ENCODE data around the gene TM4SF18.
"Not testable (repeated sequence)": the region's sequence is repeated elsewhere in the genome, so short reads cannot be mapped to it uniquely, and the experiment has no call there.

TM4SF18 gene

DNA sequence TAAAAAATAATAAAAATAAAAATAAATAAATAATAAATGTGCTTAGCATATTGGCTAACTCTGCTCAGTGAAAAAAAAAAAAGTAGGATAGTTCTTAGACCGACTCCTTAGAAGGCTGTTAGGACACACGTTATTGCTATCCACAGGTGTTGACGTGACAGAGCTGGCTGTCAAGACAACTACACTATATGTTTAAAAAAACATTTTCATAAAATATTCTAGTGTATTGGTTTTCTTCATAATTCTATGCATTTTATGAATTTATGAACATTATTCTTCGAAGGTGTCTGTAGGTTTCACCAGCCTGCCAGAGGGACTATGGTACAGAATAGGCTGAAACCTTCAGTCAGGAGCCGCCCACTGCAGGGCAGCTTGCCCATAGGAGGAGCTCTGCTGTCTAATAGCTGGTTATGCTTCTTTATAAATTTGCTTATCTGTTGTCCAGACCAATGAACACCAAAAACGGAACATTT, 34.8 kb upstream of the TM4SF18 start:
- DNase-seq: no peak

DNA sequence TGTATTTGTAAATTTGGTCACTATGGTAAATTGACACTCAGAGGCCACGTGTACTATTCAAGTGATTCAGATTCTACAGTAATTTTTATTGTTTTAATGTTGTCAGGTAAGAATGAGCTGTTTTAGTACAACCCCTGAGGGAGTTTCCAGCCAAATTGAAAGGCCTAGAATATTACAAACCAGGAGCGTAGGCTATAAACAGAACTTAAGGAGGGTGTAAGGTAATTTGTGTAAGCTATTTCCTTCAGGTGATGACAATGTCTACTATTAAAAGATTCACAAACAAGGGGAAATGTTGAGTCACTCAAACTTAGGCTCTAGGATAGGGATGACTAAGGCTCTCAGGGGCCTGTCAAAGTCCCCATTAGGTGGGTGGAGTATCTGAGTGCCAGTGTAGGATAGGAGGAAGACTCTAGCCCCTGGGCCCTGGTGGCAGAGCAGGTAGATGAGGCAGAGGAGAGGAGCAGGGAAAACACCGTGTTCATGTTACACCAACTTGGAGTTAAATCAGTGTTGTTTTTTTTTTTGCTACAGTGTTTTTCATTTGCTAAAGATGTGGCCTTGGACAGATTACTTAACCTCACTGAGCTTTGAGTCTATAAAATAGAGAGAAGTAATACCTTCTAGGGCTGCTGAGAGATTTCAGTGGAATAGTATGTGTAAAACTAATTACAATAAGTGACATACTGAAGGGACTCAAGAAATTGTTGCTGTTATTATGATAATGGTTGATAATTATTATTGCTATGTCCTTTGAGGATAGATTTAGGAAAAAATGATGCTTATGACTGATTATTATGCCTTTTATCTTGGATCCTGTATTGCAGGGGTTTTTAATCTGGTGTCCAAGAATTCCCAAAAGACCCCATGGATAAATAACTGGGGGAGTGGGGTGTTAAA, 33.8 kb upstream of the TM4SF18 start:
- no peak for DNase-seq

DNA sequence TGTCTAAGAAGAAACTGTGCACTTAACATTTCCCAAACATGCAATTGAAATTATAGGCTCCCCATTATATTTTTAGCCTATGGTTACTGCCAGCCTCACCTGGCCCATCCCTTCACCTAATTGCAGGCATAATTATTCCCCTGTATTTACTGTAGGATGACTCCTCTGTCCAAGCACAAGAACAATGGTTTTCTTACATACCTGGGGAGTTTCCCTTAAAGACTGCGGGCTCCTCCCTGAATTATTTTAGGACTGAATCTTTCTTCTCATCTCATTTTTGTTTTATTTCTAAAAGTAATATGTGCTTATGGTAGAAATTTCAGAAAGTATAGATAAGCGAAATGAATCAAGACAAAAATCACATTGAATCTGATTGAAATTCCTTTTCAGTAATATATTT, 32.6 kb upstream of the TM4SF18 start:
- DNase-seq: no peak

DNA sequence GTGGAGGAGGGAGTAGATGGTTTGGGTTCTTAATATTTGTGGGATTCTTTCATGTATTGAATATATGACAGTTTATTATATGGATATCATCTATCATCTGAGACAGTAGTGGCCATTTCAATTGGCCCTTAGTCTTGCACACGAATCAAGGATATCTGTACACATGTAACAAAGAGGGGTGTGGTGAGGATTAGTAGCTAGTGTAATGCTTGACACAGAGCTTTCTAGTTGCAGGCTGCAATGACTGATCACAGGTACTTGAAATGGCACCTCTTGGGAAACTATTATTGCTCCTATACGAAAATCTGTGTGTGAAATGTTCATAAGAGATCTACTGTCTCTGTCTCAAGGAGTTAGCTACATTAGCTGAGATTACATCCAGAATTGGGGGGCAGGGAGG, 31.2 kb upstream of the TM4SF18 start:
- no peak for DNase-seq

DNA sequence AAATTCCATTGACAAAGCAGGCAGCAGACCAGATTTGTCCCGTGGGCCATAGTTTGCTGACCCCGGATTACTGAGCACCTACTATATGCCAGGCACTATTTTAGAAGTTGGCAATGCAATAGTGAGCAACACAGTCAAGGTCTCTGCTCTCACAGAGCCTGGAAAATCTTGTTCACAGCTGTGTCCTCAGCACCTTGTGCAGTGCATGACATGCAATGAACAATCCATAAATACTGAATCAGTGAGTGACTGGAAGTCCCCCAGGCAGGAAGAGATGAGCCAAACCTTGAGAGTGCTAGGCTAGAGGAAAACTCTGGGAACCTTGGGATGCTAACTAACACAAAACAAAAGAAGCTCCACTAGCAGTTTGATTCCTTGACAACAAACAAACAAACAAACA, 29.6 kb upstream of the TM4SF18 start:
- DNase-seq: no peak

DNA sequence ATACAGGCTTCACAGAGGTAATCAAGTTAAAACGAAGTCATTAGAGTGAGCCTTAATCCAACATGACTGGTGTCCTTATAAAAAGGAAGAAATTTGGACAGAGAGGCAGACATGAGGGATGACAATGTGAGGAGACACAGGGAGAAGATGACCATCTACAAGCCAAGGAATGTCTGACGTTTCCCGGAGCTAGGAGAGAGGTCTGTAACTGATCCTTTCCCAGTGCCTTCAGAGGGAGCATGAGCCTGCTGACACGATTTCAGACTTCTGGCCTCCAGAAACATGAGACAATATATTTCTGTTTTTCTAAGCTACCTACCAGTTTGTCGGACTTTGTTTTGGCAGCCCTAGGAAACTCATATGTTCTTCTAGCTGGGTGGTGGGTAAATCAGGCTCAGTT, 28.9 kb upstream of the TM4SF18 start:
- no peak for DNase-seq

DNA sequence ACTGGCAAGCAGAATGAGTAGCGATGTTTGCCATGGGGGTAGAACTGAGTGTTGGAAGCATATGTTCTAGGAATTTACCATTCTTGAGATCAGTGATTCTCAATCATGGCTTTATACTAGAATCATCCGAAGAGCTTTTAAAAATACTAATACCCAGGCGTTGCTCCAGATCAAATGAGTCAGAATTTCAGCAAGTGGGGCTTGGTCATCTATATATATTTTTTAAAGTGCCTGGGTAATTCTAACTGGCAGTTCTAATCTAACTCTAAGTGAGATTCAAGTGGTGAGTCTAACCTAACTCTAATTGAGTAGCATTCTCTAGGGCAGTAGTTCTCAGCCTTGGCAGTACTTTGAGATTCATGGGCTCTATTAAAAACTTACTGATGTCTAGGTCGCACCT, 23.2 kb upstream of the TM4SF18 start:
- no peak for DNase-seq

DNA sequence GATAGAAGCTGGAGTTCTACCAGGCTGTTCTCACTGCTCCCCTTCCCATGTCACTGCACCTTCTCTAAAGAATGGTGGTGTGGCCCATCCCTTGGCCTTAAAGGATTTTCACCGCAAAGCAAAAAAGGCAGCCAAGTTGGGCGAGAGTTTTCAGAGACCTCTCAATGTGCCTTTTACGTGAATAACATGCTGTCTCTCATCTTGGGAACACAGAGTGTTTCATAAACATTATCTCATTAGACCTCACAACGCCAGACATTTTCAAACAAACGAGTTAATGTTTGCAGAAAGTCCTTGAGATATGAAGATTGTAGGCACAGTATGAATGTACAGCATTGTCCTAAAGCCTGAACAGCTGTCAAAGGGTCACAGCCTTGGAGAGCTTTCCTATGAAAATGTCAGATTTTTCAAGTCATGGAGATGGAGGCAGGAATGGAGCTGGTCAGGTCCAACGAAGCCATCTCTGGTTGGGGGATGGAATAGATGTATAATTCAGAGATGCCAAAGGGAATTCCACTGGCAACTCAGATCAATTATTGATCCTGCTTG, 22.7 kb upstream of the TM4SF18 start:
- DNase-seq: no peak

DNA sequence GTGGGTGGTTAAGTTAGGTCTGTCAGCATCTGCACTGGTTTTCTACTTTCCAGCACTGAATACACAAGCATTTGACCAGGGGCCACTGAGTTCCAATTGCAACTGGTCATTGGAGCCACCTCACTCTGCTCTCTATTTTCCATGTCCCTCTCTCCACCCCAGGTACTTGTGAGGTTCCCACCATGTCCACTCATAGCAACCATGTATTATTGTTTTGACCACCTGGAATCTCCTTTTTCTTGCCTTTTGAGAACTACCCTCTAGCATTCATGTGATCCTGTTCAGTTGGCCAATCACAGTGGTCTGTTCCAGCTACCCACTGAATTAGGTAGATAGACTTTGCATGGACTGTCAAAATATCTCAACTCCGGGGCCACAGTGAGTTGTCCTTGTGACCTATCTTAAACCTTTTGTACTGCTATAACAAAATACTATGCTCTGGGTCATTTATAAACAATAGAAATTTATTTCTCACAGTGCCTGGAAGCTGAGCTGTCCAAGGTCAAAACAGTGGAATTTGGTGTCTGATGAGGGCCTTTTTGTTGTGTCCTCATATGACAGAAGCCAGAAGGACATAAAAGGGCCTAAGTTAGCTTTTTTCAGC, 20.2 kb upstream of the TM4SF18 start:
- DNase-seq: no peak

DNA sequence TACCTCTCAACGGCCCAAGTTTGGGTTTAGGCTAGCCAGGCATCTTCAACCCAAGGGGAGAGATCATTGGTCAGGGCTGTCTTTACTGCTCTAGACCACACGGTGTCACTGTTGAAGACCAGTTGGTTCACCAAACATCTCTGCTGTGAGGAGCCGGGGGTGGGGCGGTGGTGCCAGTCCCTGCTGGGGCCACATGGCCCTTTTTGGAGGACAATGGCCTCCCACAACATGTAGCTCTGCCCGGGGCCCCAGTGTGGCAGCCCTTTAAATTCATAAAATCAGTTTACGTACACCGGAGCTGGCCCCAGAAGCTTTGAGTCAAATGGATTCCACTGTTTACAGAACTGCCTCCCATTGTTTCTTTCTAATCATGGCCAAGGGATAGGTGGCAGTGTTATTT, 19.1 kb upstream of the TM4SF18 start:
- peak; percentile 4 for DNase-seq

DNA sequence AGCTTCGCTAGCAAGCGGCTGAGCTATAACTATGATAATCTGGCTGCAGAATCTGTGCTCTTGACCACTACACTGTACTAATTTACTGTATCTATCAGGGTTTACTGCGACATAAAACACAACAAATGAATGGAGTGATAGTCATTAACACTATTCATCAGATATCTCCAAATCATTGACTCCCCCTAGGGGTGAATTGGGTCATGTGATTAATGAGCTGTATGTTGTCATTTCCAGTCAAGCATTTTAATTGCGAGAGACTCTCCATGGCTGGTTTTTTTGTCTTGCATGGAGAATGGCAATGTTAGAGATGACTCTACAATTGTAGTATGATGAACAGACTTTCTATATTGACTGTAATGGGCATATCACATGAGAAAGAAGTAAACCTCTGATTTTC, 10.5 kb upstream of the TM4SF18 start:
- DNase-seq: no peak

DNA sequence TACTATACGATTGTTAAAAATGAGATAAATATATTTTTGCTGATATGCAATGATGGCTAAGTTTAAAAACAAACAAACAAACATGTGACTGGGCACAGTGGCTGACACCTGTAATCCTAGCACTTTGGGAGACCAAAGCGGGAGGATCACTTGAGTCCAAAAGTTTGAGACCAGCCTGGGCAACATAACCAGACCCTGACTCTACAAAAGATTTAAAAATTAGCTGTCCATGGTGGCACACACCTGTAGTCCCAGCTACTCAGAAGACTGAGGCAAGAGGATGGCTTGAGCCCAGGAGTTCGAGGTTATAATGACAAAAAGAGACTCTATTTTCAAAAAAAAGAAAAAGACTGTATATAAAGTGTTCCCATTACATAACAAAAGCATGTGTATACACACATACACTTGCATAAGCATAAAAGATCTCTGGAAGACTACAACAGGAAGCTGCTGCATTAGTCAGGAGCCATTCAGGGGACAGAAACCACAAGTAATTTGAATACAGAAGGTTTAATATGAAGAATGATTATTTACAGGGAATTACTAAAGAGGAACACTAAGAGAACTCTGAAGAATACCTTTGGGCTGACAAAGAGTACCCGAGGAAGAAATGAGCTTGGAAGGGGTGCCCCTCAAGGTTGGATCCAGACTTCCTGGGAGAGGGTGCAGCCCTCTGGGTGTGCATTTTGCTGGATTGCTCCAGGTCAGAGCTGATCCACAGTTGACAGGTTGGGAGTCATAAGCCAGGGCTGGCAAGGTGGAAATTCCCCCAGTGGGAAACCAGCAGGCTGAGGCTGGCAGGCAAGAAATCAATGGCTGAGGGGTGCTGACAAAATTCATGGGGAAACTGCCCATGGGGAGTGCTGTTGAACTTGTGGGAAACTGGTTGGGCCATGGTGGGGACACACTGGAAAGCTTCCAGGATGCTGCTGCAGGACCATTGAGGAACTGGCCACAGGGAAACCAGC, 9.3 kb upstream of the TM4SF18 start:
- no peak for DNase-seq

DNA sequence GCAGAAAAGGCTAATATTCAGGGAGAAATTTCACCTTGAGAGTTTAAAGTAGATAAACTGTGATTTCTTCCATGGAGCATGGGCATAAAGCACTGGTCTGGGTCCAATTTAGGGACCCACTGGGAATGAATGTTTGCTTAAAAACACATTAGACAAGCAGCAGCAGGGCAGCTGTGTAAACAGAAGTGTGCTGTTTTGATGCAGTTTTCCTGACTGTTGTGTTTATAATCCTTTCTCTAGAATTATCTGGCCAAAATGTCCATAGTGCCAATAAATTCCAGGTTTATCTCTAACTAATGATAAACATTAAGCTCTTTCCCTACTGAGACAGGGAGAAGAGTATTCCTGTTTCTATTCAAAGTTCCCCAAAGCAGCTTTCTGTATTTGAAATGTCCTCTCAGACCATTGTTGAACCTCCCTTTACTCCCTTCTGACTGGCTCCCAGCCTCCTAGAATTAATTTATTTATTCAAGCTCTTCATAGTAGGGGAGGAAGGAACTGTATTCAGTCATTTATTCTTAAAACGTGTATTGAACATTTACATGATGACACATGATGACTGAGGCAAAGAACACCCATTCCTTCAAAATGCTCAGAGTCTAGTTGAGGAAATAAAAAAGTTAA, 7.0 kb upstream of the TM4SF18 start:
- DNase-seq: no peak

DNA sequence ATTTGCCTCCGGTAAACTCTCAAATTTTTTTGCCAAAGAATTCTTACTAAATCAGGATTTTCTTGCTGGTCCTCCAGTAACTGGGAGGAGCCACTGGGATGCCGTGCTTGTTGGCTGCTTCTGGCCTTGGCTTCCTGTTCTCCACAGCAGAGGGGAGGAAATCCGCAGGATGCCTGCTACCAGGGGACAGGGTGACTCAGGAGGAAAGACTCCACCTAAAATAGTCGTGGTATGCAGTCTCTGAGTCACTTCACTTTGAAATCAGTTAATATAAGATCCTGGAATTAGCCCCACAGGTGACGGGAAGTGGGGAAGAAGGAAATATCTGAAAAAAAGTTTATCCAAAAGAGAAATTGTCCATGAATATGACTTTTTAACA, 6.5 kb upstream of the TM4SF18 start:
- no peak for DNase-seq

DNA sequence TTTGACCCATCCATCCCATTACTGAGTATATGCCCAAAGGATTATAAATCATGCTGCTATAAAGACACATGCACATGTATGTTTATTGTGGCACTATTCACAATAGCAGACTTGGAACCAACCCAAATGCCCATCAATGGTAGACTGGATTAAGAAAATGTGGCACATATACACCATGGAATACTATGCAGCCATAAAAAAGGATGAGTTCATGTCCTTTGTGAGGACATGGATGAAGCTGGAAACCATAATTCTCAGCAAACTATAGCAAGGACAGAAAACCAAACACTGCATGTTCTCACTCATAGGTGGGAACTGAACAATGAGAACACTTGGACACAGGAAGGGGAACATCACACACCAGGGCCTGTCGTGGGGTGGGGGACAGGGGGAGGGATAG, 4.0 kb upstream of the TM4SF18 start:
- DNase-seq: not testable (repeated sequence)

DNA sequence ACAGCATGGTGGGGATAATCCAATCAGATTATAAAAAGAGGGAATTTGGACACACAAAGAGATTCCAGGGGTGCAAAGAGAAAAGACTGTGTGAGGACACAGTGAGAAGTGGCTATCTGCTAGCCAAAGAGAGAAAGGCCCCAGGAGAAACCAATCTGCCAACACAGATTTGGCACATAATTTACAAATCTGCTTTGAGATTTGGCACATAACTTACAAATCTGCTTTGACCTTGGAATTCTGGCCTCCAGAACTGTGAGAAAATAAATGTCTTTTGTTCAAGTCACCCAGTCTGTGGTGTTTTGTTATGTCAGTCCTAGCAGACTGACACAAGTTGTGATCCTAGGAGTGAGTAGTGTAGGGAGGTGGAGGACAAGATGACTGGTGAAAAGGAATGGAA, 3.5 kb upstream of the TM4SF18 start:
- DNase-seq: no peak

DNA sequence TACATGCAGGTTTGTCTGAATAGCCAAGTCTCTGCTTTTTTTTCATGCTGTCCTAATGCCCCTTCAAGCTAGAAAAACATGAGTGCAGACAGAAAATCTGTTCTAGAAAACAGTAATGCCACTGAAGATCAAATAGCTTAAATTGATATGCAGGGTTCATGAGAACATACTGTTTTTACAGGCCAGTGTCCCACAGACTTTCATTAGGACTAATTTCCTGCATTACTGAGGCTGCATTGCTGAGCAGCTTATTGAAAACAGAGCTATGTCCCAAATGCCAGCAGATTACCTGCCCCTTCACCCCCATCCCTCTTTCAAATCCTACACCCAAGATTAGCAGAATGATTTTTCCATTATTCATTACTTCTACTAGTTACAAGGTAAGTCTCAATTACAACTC, 665 bp downstream of the TM4SF18 start:
- no peak for DNase-seq

DNA sequence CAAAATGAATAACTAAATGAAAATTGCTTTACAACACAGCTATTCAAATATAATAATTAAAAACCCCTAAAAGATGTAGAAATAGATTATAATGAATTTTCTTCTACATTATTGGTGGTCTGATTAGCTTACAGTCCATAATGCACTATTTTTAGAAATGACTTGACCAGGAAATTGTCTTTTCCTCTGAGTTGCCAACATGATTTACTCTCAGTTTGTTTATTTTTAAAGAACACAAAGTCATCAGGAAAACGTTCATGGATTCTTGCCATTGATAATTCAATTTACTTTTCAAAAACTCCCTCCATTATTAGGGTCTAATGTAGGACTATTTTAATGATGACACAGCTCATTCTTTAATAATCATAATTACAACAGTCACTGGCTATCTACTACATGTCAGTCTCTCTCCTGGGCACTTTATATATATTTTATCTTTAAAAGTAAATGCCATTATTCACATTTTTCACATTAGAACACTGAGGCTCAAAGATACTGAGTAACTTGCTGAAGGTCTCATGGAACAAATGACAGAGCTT, 1.1 kb downstream of the TM4SF18 start:
- no peak for DNase-seq

DNA sequence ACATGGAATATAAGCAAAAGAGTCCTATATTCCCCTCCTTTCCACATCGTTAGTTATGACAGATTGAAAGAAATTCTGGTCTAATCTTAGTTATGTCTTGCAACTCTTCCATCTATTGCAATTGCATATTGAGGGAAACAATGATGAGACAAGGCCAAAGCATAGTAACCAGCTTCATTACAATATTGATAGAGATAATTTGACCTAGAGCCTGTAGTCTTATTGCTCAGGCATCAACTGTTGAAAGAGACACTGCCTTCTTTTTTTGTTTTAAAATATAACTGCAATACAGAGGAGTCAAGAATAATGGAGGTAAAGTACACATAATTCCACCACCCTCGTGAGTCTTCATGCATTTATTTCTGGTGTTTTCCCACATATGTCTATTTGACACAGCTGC, 2.0 kb downstream of the TM4SF18 start:
- DNase-seq: no peak

DNA sequence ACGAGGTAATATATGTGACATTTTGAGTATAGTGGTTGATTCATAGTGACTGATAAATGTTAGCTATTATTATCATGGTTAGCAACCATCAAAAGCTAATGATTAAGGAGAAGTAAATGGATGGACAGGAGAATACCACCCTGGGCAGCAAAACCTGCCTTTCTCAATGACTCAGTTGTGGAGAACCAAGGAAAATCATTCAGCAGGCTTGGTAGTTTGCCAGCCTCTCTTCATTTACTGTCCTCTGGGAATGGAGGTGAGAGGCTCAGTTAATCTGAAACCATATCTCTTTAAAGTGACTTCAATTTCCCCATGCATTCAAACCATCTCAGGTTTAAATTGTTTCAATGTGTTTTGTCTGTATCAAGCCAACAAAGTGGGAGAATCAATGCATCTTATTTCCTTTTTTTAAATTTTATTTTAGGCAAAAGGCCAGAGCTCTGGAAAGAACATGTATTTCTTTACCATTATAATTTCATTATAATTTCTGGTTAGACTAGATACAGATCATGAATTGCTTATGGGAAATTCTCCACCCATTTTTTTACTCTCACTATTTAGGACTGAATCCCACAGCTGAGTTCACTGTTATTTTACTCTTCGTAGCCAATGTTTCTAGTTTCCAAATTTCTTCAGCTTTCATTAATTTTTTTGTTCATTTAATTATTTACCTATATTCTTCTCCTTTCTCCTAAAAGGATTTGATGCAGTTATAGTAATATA, 2.7 kb downstream of the TM4SF18 start:
- DNase-seq: no peak

DNA sequence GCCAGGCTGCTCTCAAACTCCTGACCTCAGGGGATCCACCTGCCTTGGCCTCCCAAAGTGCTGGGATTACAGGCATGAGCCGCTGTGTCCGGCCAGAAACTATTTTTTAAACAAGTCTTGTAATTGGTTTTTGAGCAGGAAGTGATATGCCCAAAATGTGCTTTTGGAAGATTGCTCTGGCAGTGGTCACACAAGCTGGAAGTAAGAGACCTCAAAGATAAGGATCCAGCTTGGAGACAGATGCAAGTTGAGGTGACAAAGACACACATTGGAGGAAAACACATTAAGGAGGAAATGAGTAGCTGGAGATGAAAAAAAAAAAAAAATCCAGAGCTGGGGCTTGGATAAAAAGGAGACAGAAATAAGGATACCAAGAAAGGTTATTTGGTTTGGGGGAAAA, 6.3 kb downstream of the TM4SF18 start:
- DNase-seq: no peak

DNA sequence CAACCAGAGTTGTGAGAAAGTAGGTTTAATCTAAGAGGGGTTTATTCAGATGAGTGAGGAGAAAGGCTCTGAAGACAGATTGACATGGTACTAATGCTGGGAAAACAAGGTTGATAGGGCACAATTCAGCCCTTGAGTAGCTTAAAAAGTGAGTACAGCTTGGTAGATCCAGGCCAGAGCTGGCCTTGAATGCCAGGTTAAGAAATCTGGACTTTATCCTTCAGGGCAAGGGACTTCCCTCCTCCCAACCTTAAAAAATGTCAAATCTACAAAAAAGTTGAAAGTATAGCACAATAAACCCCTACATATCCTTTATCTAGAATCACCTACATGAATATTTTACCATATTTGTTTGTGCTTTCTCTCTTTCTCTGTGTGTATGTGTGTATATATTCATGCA, 7.9 kb downstream of the TM4SF18 start:
- no peak for DNase-seq

Measured in activated gamma-delta T cell treated with Interleukin-2 at 50 U/mL for 16 hours (primary cell).